ENCODE results near the gene TMEM98.
"Not testable (repeated sequence)": the region's sequence is repeated elsewhere in the genome, so short reads cannot be mapped to it uniquely, and the experiment has no call there.

Gene TMEM98

GRCh38 chr17:32954477-32954876, 26.5 kb downstream of the TMEM98 start:
- no CpG with 5 or more reads among the region's 8 CpGs for WGBS (ENCODE audit: insufficient coverage, insufficient read length)
- Histone ChIP-seq H3K4me1 (ENCODE audit: control insufficient read depth, insufficient read depth, low read length) (no peaks in the 10 kb centered on the region; the same call in none of the 2 replicates), H3K4me3 (ENCODE audit: low read length) (no peak overlapping the region), H3K27me3 (ENCODE audit: control insufficient read depth, insufficient read depth, low read length) (no peaks in the 10 kb centered on the region; the same call in 1 of the 2 replicates), H3K9me3 (ENCODE audit: control insufficient read depth, insufficient read depth, low read length) (no peaks in the 10 kb centered on the region), H3K36me3 (ENCODE audit: control insufficient read depth, insufficient read depth, low read length) (no peaks in the 10 kb centered on the region), H3K27ac (ENCODE audit: low read length) (no peak overlapping the region)
- no peak for DNase-seq (ENCODE audit: low read depth, low spot score)

GRCh38 chr17:32955155-32955554, 27.2 kb downstream of the TMEM98 start:
- no peak for DNase-seq (ENCODE audit: low read depth, low spot score)
- no peaks in the 10 kb centered on the region; the same call in none of the 2 replicates for H3K4me1 ChIP-seq (ENCODE audit: control insufficient read depth, insufficient read depth, low read length)
- H3K27ac ChIP-seq (ENCODE audit: low read length) = no peak overlapping the region
- H3K9me3 ChIP-seq (ENCODE audit: control insufficient read depth, insufficient read depth, low read length) = no peaks in the 10 kb centered on the region
- H3K4me3 ChIP-seq (ENCODE audit: low read length) = no peak overlapping the region
- no peaks in the 10 kb centered on the region for H3K36me3 ChIP-seq (ENCODE audit: control insufficient read depth, insufficient read depth, low read length)
- H3K27me3 ChIP-seq (ENCODE audit: control insufficient read depth, insufficient read depth, low read length) = no peaks in the 10 kb centered on the region; the same call in 1 of the 2 replicates
- no CpG with 5 or more reads among the region's 1 CpG for WGBS (ENCODE audit: insufficient coverage, insufficient read length)

- Histone ChIP-seq H3K27me3 (ENCODE audit: control insufficient read depth, insufficient read depth, low read length) (no peaks in the 10 kb centered on the region; the same call in 1 of the 2 replicates), H3K9me3 (ENCODE audit: control insufficient read depth, insufficient read depth, low read length) (no peaks in the 10 kb centered on the region), H3K36me3 (ENCODE audit: control insufficient read depth, insufficient read depth, low read length) (no peaks in the 10 kb centered on the region), H3K4me3 (ENCODE audit: low read length) (no peak overlapping the region), H3K27ac (ENCODE audit: low read length) (no peak overlapping the region), H3K4me1 (ENCODE audit: control insufficient read depth, insufficient read depth, low read length) (no peaks in the 10 kb centered on the region; the same call in none of the 2 replicates)
- no CpG with 5 or more reads among the region's 5 CpGs for WGBS (ENCODE audit: insufficient coverage, insufficient read length)
- no peak for DNase-seq (ENCODE audit: low read depth, low spot score)
Measured at GRCh38 chr17:32956240-32956970, 28.5 kb downstream of the TMEM98 start.

- no peaks in the 10 kb centered on the region; the same call in 1 of the 2 replicates for H3K27me3 ChIP-seq (ENCODE audit: control insufficient read depth, insufficient read depth, low read length)
- H3K4me3 ChIP-seq (ENCODE audit: low read length) = no peak overlapping the region
- no peak for DNase-seq (ENCODE audit: low read depth, low spot score)
- H3K27ac ChIP-seq (ENCODE audit: low read length) = no peak overlapping the region
- no peaks in the 10 kb centered on the region; the same call in none of the 2 replicates for H3K4me1 ChIP-seq (ENCODE audit: control insufficient read depth, insufficient read depth, low read length)
- no peaks in the 10 kb centered on the region for H3K9me3 ChIP-seq (ENCODE audit: control insufficient read depth, insufficient read depth, low read length)
- H3K36me3 ChIP-seq (ENCODE audit: control insufficient read depth, insufficient read depth, low read length) = no peaks in the 10 kb centered on the region
- WGBS (ENCODE audit: insufficient coverage, insufficient read length) = no CpG with 5 or more reads among the region's 2 CpGs
Measured at GRCh38 chr17:32958418-32958817, 30.5 kb downstream of the TMEM98 start.

- WGBS (ENCODE audit: insufficient coverage, insufficient read length) = no CpG with 5 or more reads among the region's 2 CpGs
- H3K27me3 ChIP-seq (ENCODE audit: control insufficient read depth, insufficient read depth, low read length) = no peaks in the 10 kb centered on the region; the same call in 1 of the 2 replicates
- no peaks in the 10 kb centered on the region for H3K9me3 ChIP-seq (ENCODE audit: control insufficient read depth, insufficient read depth, low read length)
- H3K27ac ChIP-seq (ENCODE audit: low read length) = no peak overlapping the region
- DNase-seq (ENCODE audit: low read depth, low spot score) = no peak
- no peak overlapping the region for H3K4me3 ChIP-seq (ENCODE audit: low read length)
- H3K4me1 ChIP-seq (ENCODE audit: control insufficient read depth, insufficient read depth, low read length) = no peaks in the 10 kb centered on the region; the same call in none of the 2 replicates
- H3K36me3 ChIP-seq (ENCODE audit: control insufficient read depth, insufficient read depth, low read length) = no peaks in the 10 kb centered on the region
Measured at GRCh38 chr17:32960815-32961214, 32.9 kb downstream of the TMEM98 start.

- Histone ChIP-seq H3K4me3 (ENCODE audit: low read length) (no peak overlapping the region), H3K4me1 (ENCODE audit: control insufficient read depth, insufficient read depth, low read length) (no peaks in the 10 kb centered on the region; the same call in 1 of the 2 replicates), H3K27me3 (ENCODE audit: control insufficient read depth, insufficient read depth, low read length) (no peaks in the 10 kb centered on the region), H3K27ac (ENCODE audit: low read length) (no peak overlapping the region), H3K36me3 (ENCODE audit: control insufficient read depth, insufficient read depth, low read length) (no peaks in the 10 kb centered on the region), H3K9me3 (ENCODE audit: control insufficient read depth, insufficient read depth, low read length) (no peaks in the 10 kb centered on the region)
- WGBS (ENCODE audit: insufficient coverage, insufficient read length) = no CpG with 5 or more reads among the region's 3 CpGs
- no peak for DNase-seq (ENCODE audit: low read depth, low spot score)
Measured at GRCh38 chr17:32962320-32962711, 34.4 kb downstream of the TMEM98 start.

- no peak overlapping the region for H3K27ac ChIP-seq (ENCODE audit: low read length)
- no peak for DNase-seq (ENCODE audit: low read depth, low spot score)
- H3K36me3 ChIP-seq (ENCODE audit: control insufficient read depth, insufficient read depth, low read length) = no peaks in the 10 kb centered on the region
- no peak overlapping the region for H3K4me3 ChIP-seq (ENCODE audit: low read length)
- H3K4me1 ChIP-seq (ENCODE audit: control insufficient read depth, insufficient read depth, low read length) = no peaks in the 10 kb centered on the region
- no peaks in the 10 kb centered on the region for H3K9me3 ChIP-seq (ENCODE audit: control insufficient read depth, insufficient read depth, low read length)
- WGBS (ENCODE audit: insufficient coverage, insufficient read length) = no CpG with 5 or more reads among the region's 11 CpGs
- H3K27me3 ChIP-seq (ENCODE audit: control insufficient read depth, insufficient read depth, low read length) = no peaks in the 10 kb centered on the region
Measured at GRCh38 chr17:32964541-32964940, 36.6 kb downstream of the TMEM98 start.

GRCh38 chr17:32969231-32969630, 41.3 kb downstream of the TMEM98 start:
- not testable (repeated sequence) for DNase-seq (ENCODE audit: low read depth, low spot score); H3K4me3 ChIP-seq (ENCODE audit: low read length); H3K9me3 ChIP-seq (ENCODE audit: control insufficient read depth, insufficient read depth, low read length); H3K27me3 ChIP-seq (ENCODE audit: control insufficient read depth, insufficient read depth, low read length); H3K27ac ChIP-seq (ENCODE audit: low read length); H3K36me3 ChIP-seq (ENCODE audit: control insufficient read depth, insufficient read depth, low read length); H3K4me1 ChIP-seq (ENCODE audit: control insufficient read depth, insufficient read depth, low read length)
- no CpG with 5 or more reads among the region's 4 CpGs for WGBS (ENCODE audit: insufficient coverage, insufficient read length)

GRCh38 chr17:32970281-32970680, 42.3 kb downstream of the TMEM98 start:
- Histone ChIP-seq H3K36me3 (ENCODE audit: control insufficient read depth, insufficient read depth, low read length) (no peaks in the 10 kb centered on the region), H3K27ac (ENCODE audit: low read length) (no peak overlapping the region), H3K4me1 (ENCODE audit: control insufficient read depth, insufficient read depth, low read length) (no peaks in the 10 kb centered on the region), H3K9me3 (ENCODE audit: control insufficient read depth, insufficient read depth, low read length) (no peaks in the 10 kb centered on the region), H3K27me3 (ENCODE audit: control insufficient read depth, insufficient read depth, low read length) (no peaks in the 10 kb centered on the region), H3K4me3 (ENCODE audit: low read length) (no peak overlapping the region)
- no peak for DNase-seq (ENCODE audit: low read depth, low spot score)
- no CpG with 5 or more reads among the region's 3 CpGs for WGBS (ENCODE audit: insufficient coverage, insufficient read length)

- H3K4me3 ChIP-seq (ENCODE audit: low read length) = no peak overlapping the region
- no peak overlapping the region for H3K27ac ChIP-seq (ENCODE audit: low read length)
- DNase-seq (ENCODE audit: low read depth, low spot score) = no peak
- no CpG with 5 or more reads among the region's 1 CpG for WGBS (ENCODE audit: insufficient coverage, insufficient read length)
- no peaks in the 10 kb centered on the region for H3K36me3 ChIP-seq (ENCODE audit: control insufficient read depth, insufficient read depth, low read length)
- no peaks in the 10 kb centered on the region for H3K27me3 ChIP-seq (ENCODE audit: control insufficient read depth, insufficient read depth, low read length)
- no peaks in the 10 kb centered on the region for H3K9me3 ChIP-seq (ENCODE audit: control insufficient read depth, insufficient read depth, low read length)
- no peaks in the 10 kb centered on the region for H3K4me1 ChIP-seq (ENCODE audit: control insufficient read depth, insufficient read depth, low read length)
Measured at GRCh38 chr17:32971171-32971570, 43.2 kb downstream of the TMEM98 start.

GRCh38 chr17:32976131-32976530, 48.2 kb downstream of the TMEM98 start:
- no peaks in the 10 kb centered on the region for H3K27me3 ChIP-seq (ENCODE audit: control insufficient read depth, insufficient read depth, low read length)

More at GRCh38 chr17:32976131-32976530, 48.2 kb downstream of the TMEM98 start:
- Histone ChIP-seq H3K9me3 (ENCODE audit: control insufficient read depth, insufficient read depth, low read length) (no peaks in the 10 kb centered on the region; the same call in 1 of the 2 replicates), H3K4me3 (ENCODE audit: low read length) (no peak overlapping the region), H3K36me3 (ENCODE audit: control insufficient read depth, insufficient read depth, low read length) (no peaks in the 10 kb centered on the region), H3K27ac (ENCODE audit: low read length) (no peak overlapping the region), H3K4me1 (ENCODE audit: control insufficient read depth, insufficient read depth, low read length) (no peaks in the 10 kb centered on the region)
- DNase-seq (ENCODE audit: low read depth, low spot score) = no peak
- no CpG with 5 or more reads among the region's 4 CpGs for WGBS (ENCODE audit: insufficient coverage, insufficient read length)
